GM23338 (cell line): ENCODE results near the gene HECTD1. TPM values are rescaled to one million over a fixed set of nuclear protein-coding genes. Genes with fewer than 3 reads are reported as not detected.
A peak's percentile ranks its signal among the peaks of the same experiment; 100 is the strongest.

ENCODE experiments used
- ATAC-seq: fragments of 200-7000 bp; cut with Tn5 transposase; 3 replicates; pipeline ENCODE4 v1.9.1; 2020
- DNase-seq: peaks from one replicate; pipeline ENCODE4 v3.0.0-alpha.2; 2015; ENCODE audit warnings: low spot score
- H2AFZ ChIP-seq: fragments of 200-600 bp; sonication (generic); 2 replicates; pipeline ENCODE4 v1.8.0; 2016; ENCODE audit warnings: antibody characterized with exemption, mild to moderate bottlenecking, moderate library complexity
- H3F3A ChIP-seq: fragments of 200-600 bp; sonication (generic); replicated peaks from 2 replicates; pipeline ENCODE4 v1.8.0; 2017; ENCODE audit warnings: antibody characterized with exemption, mixed run types, low read depth
- H3K27ac ChIP-seq: fragments of 200-600 bp; sonication (generic); 2 replicates; pipeline ENCODE4 v1.6.1; 2016; ENCODE audit warnings: low read depth
- H3K27me3 ChIP-seq: fragments of 200-600 bp; sonication (generic); 2 replicates; pipeline ENCODE4 v1.8.0; 2016; ENCODE audit warnings: mild to moderate bottlenecking, mixed run types, moderate library complexity; ENCODE audit not compliant: insufficient read depth
- H3K36me3 ChIP-seq: fragments of 200-600 bp; sonication (generic); 2 replicates; pipeline ENCODE4 v1.8.0; 2016; ENCODE audit warnings: mild to moderate bottlenecking; ENCODE audit not compliant: insufficient read depth
- H3K4me1 ChIP-seq: fragments of 200-600 bp; sonication (generic); 2 replicates; pipeline ENCODE4 v1.8.0; 2016; ENCODE audit warnings: mild to moderate bottlenecking, moderate library complexity; ENCODE audit not compliant: insufficient read depth
- H3K4me2 ChIP-seq: fragments of 200-600 bp; sonication (generic); 2 replicates; pipeline ENCODE4 v1.7.1; 2017; ENCODE audit warnings: mixed run types
- H3K4me3 ChIP-seq: fragments of 200-600 bp; sonication (generic); 2 replicates; pipeline ENCODE4 v1.6.1; 2016; ENCODE audit warnings: mixed run types
- H3K79me2 ChIP-seq: fragments of 200-600 bp; sonication (generic); replicated peaks from 2 replicates; pipeline ENCODE4 v1.8.0; 2017; ENCODE audit warnings: mild to moderate bottlenecking; ENCODE audit not compliant: insufficient read depth
- H3K9me2 ChIP-seq: fragments of 200-600 bp; sonication (generic); 2 replicates; pipeline ENCODE4 v1.8.0; 2017; ENCODE audit not compliant: insufficient read depth
- H4K20me1 ChIP-seq: fragments of 200-600 bp; sonication (generic); replicated peaks from 2 replicates; pipeline ENCODE4 v1.8.0; 2017; ENCODE audit warnings: mild to moderate bottlenecking; ENCODE audit not compliant: insufficient read depth
- H3K27ac Mint-ChIP-seq: 2 replicates; pipeline ENCODE4 v1.8.0; 2020; ENCODE audit warnings: inconsistent platforms, mild to moderate bottlenecking, moderate library complexity, mixed read lengths
- H3K27me3 Mint-ChIP-seq: 3 replicates; pipeline ENCODE4 v1.8.0; 2022; ENCODE audit warnings: low read depth, mild to moderate bottlenecking, moderate library complexity, mixed read lengths, inconsistent platforms; ENCODE audit not compliant: insufficient read depth, poor library complexity
- H3K36me3 Mint-ChIP-seq: 3 replicates; pipeline ENCODE4 v1.8.0; 2021; ENCODE audit warnings: low read depth, mild to moderate bottlenecking, inconsistent platforms, moderate library complexity, mixed read lengths
- H3K4me1 Mint-ChIP-seq: 3 replicates; pipeline ENCODE4 v1.8.0; 2020; ENCODE audit warnings: mild to moderate bottlenecking, inconsistent platforms, mixed read lengths
- H3K4me3 Mint-ChIP-seq: 3 replicates; pipeline ENCODE4 v1.8.0; 2021; ENCODE audit warnings: moderate library complexity, mild to moderate bottlenecking, inconsistent platforms, mixed read lengths
- H3K9me3 Mint-ChIP-seq: 3 replicates; pipeline ENCODE4 v1.8.0; 2020; ENCODE audit warnings: moderate library complexity, mild to moderate bottlenecking, inconsistent platforms, mixed read lengths
- CREB1 ChIP-seq: fragments of 250-450 bp; sonication (Bioruptor Pico); IDR thresholded peaks from 2 replicates; pipeline ENCODE4 v1.5.0; 2020; ENCODE audit warnings: low read depth, mild to moderate bottlenecking, moderate library complexity
- CTCF ChIP-seq, 2 experiments: fragments of 200-600 bp in 1 of 2; sonication (generic) in 1 of 2; conservative IDR thresholded peaks; 2 replicates each; pipeline versions ENCODE4 v1.5.1 to v1.6.1; 2016 to 2017; ENCODE audit warnings: antibody characterized with exemption in 2 of 2, low read depth in 2 of 2, mild to moderate bottlenecking in 2 of 2, moderate library complexity in 1 of 2
- ETS1 ChIP-seq: IDR thresholded peaks from 2 replicates; pipeline ENCODE4 v1.6.1; 2016; ENCODE audit warnings: antibody characterized with exemption
- EZH2 ChIP-seq: fragments of 200-600 bp; sonication (generic); IDR thresholded peaks from one replicate; pipeline ENCODE4 v1.8.0; 2017; ENCODE audit warnings: antibody characterized with exemption, mild to moderate bottlenecking, low read depth; ENCODE audit not compliant: unreplicated experiment
- EZH2phosphoT487 ChIP-seq: fragments of 200-600 bp; sonication (generic); IDR thresholded peaks from one replicate; pipeline ENCODE4 v1.8.1; 2018; ENCODE audit warnings: antibody characterized with exemption; ENCODE audit not compliant: unreplicated experiment
- JUNB ChIP-seq: IDR thresholded peaks from one replicate; pipeline ENCODE4 v1.6.1; 2016; ENCODE audit warnings: antibody characterized with exemption; ENCODE audit not compliant: unreplicated experiment
- NANOG ChIP-seq: IDR thresholded peaks from 2 replicates; pipeline ENCODE4 v1.6.1; 2016; ENCODE audit warnings: antibody characterized with exemption, borderline replicate concordance
- POLR2AphosphoS5 ChIP-seq: IDR thresholded peaks from 2 replicates; pipeline ENCODE4 v1.6.1; 2016; ENCODE audit warnings: antibody characterized with exemption, low read depth
- REST ChIP-seq: IDR thresholded peaks from one replicate; pipeline ENCODE4 v1.6.1; 2018; ENCODE audit warnings: antibody characterized with exemption; ENCODE audit not compliant: unreplicated experiment
- STAT1 ChIP-seq: IDR thresholded peaks from one replicate; pipeline ENCODE4 v1.6.1; 2016; ENCODE audit warnings: antibody characterized with exemption; ENCODE audit not compliant: unreplicated experiment
- ZNF114 ChIP-seq: fragments of 250-450 bp; sonication (Bioruptor Pico); IDR thresholded peaks from 2 replicates; pipeline ENCODE4 v1.5.0; 2020; ENCODE audit warnings: mild to moderate bottlenecking, moderate library complexity
- ZNF331 ChIP-seq: fragments of 250-450 bp; sonication (Bioruptor Pico); IDR thresholded peaks from 2 replicates; pipeline ENCODE4 v1.5.0; 2020; ENCODE audit warnings: low read depth, mild to moderate bottlenecking, moderate library complexity
- polyA plus RNA-seq: library from polyadenylated mRNA; unstranded; fragments of >200 nt; fragmentation: Nextera tagmentation; extraction: Ambion mirVana; gene quantifications from 2 replicates; pipeline ENCODE4 v1.2.1, GENCODE V29; 2016
- total RNA-seq: library from RNA; depleted of rRNA; stranded (reverse); fragments of >200 nt; shearing (Covaris generic); gene quantifications from 2 replicates; pipeline ENCODE4 v1.2.3, GENCODE V29; 2014
- TF ChIP-seq, protein P1 (sequence below): fragments of 250-450 bp; sonication (Bioruptor Pico); IDR thresholded peaks from 2 replicates; pipeline ENCODE4 v1.5.0; 2020; ENCODE audit warnings: mild to moderate bottlenecking, moderate library complexity

Gene HECTD1
- total and polyA plus RNA-seq, 2 experiments from 2014 or later, result 42.1 to 132 TPM

GRCh38 chr14:31239741-31240140 is 32.1 kb upstream of the HECTD1 start:
- DNase-seq, result no peak

More at GRCh38 chr14:31239741-31240140, 32.1 kb upstream of the HECTD1 start:
- Mint-ChIP-seq H3K4me3 (no peak overlapping the region), H3K27ac (no peak overlapping the region), H3K27me3 (peaks cover 11% of the 10 kb centered on the region), H3K9me3 (no peaks in the 10 kb centered on the region; the same call in 2 of the 3 replicates), H3K4me1 (peaks cover 11% of the 10 kb centered on the region), H3K36me3 (no peaks in the 10 kb centered on the region)
- H3K36me3 ChIP-seq, result no peaks in the 10 kb centered on the region
- ATAC-seq, result no peak
- no peak overlapping the region for H3K4me2 ChIP-seq
- peak overlapping the region; percentile 90 for H2AFZ ChIP-seq
- H3K4me1 ChIP-seq, result peaks cover 8% of the 10 kb centered on the region; the same call in 1 of the 2 replicates
- no peaks in the 10 kb centered on the region for H4K20me1 ChIP-seq
- no peaks in the 10 kb centered on the region for H3K79me2 ChIP-seq
- no peak overlapping the region for H3K27ac ChIP-seq
- H3K9me2 ChIP-seq, result peaks cover 3% of the 10 kb centered on the region; the same call in 1 of the 2 replicates
- TF ChIP-seq CREB1, result no peak
- TF ChIP-seq CTCF (conservative IDR thresholded peaks at IDR 0.05; ENCODE audit: low read depth in 2 of 2), result no peak
- no peak for TF ChIP-seq POLR2AphosphoS5
- no peak for TF ChIP-seq EZH2phosphoT487
- TF ChIP-seq NANOG, result no peak
- TF ChIP-seq ZNF331 (CRISPR knock-in tag), result no peak
- TF ChIP-seq, protein P1, sequence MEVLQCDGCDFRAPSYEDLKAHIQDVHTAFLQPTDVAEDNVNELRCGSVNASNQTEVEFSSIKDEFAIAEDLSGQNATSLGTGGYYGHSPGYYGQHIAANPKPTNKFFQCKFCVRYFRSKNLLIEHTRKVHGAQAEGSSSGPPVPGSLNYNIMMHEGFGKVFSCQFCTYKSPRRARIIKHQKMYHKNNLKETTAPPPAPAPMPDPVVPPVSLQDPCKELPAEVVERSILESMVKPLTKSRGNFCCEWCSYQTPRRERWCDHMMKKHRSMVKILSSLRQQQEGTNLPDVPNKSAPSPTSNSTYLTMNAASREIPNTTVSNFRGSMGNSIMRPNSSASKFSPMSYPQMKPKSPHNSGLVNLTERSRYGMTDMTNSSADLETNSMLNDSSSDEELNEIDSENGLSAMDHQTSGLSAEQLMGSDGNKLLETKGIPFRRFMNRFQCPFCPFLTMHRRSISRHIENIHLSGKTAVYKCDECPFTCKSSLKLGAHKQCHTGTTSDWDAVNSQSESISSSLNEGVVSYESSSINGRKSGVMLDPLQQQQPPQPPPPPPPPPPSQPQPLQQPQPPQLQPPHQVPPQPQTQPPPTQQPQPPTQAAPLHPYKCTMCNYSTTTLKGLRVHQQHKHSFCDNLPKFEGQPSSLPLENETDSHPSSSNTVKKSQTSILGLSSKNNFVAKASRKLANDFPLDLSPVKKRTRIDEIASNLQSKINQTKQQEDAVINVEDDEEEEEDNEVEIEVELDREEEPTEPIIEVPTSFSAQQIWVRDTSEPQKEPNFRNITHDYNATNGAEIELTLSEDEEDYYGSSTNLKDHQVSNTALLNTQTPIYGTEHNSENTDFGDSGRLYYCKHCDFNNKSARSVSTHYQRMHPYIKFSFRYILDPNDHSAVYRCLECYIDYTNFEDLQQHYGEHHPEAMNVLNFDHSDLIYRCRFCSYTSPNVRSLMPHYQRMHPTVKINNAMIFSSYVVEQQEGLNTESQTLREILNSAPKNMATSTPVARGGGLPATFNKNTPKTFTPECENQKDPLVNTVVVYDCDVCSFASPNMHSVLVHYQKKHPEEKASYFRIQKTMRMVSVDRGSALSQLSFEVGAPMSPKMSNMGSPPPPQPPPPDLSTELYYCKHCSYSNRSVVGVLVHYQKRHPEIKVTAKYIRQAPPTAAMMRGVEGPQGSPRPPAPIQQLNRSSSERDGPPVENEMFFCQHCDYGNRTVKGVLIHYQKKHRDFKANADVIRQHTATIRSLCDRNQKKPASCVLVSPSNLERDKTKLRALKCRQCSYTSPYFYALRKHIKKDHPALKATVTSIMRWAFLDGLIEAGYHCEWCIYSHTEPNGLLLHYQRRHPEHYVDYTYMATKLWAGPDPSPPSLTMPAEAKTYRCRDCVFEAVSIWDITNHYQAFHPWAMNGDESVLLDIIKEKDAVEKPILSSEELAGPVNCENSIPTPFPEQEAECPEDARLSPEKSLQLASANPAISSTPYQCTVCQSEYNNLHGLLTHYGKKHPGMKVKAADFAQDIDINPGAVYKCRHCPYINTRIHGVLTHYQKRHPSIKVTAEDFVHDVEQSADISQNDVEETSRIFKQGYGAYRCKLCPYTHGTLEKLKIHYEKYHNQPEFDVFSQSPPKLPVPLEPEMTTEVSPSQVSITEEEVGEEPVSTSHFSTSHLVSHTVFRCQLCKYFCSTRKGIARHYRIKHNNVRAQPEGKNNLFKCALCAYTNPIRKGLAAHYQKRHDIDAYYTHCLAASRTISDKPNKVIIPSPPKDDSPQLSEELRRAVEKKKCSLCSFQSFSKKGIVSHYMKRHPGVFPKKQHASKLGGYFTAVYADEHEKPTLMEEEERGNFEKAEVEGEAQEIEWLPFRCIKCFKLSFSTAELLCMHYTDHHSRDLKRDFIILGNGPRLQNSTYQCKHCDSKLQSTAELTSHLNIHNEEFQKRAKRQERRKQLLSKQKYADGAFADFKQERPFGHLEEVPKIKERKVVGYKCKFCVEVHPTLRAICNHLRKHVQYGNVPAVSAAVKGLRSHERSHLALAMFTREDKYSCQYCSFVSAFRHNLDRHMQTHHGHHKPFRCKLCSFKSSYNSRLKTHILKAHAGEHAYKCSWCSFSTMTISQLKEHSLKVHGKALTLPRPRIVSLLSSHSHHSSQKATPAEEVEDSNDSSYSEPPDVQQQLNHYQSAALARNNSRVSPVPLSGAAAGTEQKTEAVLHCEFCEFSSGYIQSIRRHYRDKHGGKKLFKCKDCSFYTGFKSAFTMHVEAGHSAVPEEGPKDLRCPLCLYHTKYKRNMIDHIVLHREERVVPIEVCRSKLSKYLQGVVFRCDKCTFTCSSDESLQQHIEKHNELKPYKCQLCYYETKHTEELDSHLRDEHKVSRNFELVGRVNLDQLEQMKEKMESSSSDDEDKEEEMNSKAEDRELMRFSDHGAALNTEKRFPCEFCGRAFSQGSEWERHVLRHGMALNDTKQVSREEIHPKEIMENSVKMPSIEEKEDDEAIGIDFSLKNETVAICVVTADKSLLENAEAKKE (CRISPR knock-in tag), result no peak
- no peak for TF ChIP-seq JUNB
- TF ChIP-seq ZNF114 (CRISPR knock-in tag), result no peak
- TF ChIP-seq ETS1, result no peak
- no peak for TF ChIP-seq EZH2
- TF ChIP-seq REST, result no peak
- no peak for TF ChIP-seq STAT1
- H3K4me3 ChIP-seq, result no peak overlapping the region
- no peaks in the 10 kb centered on the region for H3F3A ChIP-seq
- H3K27me3 ChIP-seq, result no peaks in the 10 kb centered on the region
